Measurements from ENCODE around the gene FNDC3B.

The FNDC3B gene

DNA sequence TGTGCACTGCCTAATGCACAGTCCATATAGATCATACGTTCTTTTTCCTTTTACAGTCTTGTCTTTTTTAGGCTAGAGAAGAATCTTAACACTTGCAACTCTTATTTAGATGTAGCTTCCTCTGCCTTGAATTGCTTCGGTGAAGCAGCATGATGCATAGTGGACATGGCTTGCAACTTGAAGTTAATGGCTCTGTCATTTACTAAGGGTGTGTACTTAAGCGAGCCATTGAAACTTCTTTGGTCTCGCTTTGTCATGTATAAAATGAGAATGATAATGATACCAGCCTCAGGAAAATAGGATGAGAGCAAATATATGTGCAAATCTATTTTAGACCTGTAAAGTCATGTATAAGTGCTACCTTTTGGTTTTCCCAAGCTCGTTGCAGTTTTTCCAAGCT lies 261.5 kb downstream of the FNDC3B start:
- no peak for DNase-seq (ENCODE audit: extremely low read depth in 1 of 2, low read depth in 1 of 2)

DNA sequence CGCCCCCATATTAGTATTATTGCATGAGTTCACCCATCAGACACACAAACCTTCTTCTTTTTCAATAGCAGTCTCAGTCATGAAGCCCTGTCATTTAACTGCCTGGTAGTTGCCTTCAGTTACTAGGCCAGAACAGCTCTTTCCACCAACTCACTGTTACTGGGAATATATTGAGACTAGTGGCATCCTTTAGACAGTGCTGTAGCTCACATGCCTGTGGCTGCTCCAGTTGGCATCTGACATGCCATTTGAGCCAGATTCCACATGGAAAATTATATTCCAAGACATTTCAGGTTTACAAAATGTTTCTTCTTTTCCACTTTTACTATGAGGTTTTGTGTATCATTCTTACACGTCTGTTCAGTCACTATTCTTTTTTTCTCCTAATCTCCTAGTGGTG lies 262.8 kb downstream of the FNDC3B start:
- no peak for DNase-seq (ENCODE audit: extremely low read depth in 1 of 2, low read depth in 1 of 2)

DNA sequence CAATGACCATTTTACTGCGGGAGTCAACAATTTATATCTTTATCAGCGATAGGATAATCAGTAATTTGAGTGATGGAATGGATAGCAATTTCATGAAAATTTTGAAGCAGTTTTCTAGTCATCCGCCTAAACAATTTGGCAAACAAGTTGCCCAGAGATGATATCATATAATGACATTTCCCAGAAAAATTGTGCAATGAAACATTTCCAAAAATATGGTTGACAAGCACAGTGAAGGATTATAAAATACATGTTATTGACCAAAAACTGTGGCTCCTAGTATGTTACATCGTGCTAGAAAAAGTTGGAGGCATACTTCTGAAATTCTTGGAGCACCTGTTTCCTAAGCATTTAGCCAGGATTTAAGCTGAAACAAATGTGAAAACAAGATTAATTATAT lies 263.8 kb downstream of the FNDC3B start:
- no peak for DNase-seq (ENCODE audit: extremely low read depth in 1 of 2, low read depth in 1 of 2)

DNA sequence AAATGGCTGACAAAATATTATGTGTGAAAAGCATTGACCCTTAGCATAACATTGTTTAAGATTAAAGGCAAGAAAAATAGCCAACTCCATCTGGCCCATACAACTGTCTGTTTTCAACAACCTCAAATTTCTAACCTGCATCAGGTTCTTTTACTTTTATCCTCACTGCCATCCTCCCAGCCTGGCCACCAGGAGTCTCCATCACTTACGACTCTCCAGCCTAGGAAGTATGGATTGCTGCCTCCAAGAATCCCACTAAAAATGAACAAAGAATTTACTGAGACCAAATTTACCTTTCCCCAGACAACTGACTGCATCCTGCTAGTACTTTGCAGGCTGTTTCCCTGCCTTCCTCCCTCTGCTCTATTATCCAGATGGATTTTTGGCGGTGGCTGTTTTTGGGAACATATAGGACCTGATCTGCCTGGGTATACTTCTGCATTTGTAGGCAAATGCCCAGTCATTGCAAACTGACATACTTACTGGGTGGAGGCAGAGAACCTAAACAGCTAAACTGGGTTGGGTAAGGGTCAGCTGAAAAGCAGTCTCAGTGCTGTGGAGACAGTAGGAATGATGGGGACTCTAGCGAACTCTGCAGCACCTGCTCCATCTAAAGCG lies 264.7 kb downstream of the FNDC3B start:
- no peak for DNase-seq (ENCODE audit: extremely low read depth in 1 of 2, low read depth in 1 of 2)

DNA sequence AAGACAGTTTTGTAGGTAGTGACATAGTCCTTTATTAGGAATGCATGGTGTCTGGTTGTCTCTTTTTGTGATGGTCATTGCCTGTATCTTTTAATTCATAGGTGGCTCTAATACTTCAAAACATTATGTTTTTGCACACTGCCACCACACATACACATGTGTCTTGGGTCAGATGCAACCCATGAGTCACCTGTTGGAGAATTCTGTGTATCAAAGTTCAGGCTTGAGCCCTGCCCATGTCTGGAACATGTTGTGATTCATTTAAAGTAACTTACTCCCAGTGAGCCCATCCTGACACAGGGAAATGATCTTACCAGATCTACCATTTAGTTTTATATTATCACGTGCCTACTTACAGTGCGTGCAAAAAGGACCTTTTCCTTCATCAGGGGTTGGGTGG lies 266.2 kb downstream of the FNDC3B start:
- DNase-seq (ENCODE audit: extremely low read depth in 1 of 2, low read depth in 1 of 2): no peak

DNA sequence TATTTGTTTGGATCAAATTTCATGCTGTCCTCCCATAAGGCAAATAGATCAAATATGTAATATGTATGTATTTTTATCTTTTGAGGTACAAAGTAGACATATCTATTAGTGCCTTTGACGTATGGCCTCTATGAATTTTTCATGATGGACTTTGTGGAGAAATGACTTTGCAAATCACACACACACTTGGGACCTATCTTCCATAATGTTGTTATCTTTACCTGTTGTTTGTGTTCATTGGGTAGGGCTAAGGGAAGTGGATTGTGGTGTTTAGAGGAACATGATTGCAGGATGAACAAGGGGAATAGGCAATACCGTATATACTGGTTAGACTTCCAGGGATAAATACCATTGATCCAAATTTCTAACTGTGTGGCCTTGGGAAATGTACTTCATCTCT lies 266.6 kb downstream of the FNDC3B start:
- no peak for DNase-seq (ENCODE audit: extremely low read depth in 1 of 2, low read depth in 1 of 2)

DNA sequence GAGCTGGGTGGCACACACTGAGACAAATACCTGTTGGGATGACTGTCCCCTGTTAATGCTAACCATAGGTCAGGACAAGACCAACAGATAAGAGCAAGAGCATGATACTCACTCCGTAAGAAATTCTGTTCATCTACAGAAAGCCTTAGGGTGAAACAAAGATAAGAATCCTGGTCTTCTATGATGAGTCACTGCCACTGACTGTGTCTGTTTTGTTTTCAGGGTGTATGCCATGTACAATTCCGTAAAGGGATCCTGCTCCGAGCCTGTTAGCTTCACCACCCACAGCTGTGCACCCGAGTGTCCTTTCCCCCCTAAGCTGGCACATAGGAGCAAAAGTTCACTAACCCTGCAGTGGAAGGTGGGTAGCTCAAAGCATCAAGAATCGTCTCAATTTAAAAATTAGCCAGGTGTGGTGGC lies 267.8 kb downstream of the FNDC3B start:
- DNase-seq (ENCODE audit: extremely low read depth in 1 of 2, low read depth in 1 of 2): no peak

DNA sequence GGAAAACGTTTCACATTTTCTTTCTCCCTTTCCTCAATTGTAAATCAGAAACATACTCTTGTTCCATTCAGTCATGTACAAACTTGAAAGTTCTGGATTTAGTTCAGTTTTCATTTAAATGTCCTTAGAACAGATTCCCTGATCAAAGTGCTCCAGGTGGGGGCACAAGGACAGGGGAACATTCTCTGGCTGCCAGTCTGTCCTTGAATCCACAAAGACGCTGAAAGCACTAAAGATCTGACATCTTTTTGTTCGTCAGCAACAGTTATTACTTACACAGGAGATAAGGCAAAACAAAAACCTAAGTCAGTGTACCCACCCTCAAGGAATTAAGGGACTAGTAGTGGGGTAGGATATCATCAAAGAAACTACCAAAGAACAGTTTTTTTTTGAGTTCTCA lies 269.7 kb downstream of the FNDC3B start:
- no peak for DNase-seq (ENCODE audit: extremely low read depth in 1 of 2, low read depth in 1 of 2)

DNA sequence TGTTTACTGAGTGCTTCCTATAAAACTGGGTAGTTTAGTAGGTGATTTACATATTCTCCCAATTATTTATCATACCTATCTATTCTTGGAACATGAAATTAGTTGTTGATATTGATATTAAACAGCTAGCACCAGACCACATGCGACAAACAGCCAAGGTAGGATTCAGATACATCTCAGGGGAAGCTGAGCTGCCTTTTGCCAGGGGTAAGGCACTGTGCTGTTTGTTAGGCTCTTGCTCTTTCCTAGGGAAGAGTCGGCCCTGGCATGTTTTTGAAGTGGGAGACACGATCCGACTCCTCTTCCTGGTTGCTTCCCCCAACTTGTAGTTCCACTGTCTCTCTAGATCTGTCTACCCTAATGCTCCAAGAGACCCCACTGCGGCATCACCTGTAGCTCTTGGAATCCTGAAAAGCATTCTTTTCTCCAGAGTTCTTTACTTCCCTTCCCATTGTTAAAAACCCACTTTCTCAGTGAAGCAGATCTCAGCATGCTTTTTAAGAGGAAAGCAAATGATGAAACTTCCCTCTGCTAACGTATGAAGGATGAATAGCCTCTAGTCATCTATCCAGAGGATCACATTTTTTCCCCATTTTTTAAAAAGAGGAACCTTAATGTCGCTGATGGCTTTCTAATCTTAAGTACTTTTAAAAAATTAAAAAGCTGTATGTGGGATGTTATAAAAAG lies 270.5 kb downstream of the FNDC3B start:
- DNase-seq (ENCODE audit: extremely low read depth in 1 of 2, low read depth in 1 of 2): no peak

DNA sequence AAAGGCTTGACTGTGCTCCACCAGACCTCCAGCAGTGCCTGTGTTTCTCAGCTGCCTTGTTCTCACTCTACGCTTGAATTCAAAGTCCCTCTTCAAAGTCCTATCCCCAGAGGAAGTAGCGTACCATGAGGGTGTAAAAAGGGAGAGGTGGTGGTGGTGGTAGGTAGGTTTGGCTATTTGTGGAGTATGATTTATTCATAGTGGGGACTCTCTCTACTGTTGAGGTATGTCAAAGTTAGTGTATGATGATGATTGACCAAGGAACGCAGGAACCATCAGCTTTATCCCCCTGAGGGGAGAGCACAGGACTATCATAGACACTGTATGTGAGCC lies 271.0 kb downstream of the FNDC3B start:
- no peak for DNase-seq (ENCODE audit: extremely low read depth in 1 of 2, low read depth in 1 of 2)

DNA sequence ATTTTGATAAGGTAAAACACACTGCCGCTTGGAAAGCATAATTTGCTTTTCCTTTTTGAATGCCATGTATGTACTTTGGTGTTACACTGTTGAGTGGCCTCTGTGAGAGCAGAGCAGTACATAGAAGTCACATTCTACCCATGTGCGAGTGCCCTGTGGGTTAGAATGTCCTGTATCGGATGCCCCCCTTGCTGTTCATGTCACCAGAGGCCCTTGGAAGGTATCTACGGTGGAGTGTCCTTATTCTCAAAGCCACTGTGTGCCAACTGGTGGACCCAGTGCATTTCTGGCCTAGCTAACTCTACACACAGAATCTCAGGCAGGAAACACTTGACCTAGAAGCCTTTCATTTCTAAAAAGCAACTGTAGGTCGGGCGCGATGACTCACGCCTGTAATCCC lies 271.8 kb downstream of the FNDC3B start:
- no peak for DNase-seq (ENCODE audit: extremely low read depth in 1 of 2, low read depth in 1 of 2)

DNA sequence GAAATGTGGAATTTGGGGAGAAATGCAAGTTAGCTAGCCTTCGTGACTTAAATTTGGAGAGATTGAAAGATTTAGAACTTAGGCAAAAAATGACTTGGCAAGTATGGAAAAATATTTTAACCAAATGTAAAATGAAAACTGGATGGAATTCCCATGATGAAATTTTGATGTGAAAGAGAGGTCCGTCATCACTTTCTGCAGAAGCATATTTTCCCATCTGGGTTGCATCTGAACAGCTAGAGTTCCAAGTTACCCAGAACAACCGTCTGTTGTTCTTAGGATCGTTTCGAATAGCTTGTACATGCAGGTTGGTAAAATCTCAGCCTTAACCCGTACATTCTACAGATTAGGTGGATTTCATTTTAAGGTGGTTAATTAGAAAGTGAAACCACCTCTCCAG lies 272.6 kb downstream of the FNDC3B start:
- no peak for DNase-seq (ENCODE audit: extremely low read depth in 1 of 2, low read depth in 1 of 2)

DNA sequence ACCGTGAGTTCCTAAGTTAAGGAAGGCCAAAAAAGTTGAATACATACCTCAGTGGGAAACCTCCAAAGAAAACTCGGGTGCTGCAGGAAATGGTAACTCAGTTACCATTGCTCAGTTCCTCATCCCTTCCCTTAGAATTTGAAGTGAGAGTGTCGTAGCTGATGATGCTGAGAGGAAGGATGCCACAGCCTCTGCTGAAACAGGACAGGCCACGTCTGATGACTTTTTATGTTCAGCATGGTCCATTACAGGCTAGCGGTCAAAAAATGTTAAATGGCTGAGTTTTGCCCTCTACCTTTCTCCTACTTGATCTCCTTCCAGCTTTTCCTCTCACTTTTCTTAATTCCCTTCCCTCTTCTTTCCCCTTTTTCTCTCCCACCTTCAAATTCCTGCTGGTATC lies 273.3 kb downstream of the FNDC3B start:
- no peak for DNase-seq (ENCODE audit: extremely low read depth in 1 of 2, low read depth in 1 of 2)

DNA sequence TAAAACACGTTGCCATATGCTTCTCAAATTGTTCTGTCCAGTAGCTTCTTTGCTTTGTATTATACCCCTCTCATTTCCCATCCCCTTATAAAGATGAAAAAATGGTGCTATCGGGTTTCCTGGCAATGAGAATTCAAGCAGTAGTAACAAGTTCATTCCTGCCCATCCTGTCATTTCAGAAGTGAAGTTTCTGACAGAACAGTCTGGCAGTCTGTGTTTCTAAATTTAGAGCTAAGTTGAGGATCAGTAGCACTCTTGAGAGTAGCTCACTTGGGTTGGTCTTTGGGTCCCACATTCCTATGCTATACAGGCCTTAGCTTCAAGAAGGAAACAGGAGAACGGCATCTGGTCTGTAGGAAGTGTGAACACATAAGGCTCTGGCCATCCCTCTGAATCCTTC lies 274.3 kb downstream of the FNDC3B start:
- DNase-seq (ENCODE audit: extremely low read depth in 1 of 2, low read depth in 1 of 2): no peak

DNA sequence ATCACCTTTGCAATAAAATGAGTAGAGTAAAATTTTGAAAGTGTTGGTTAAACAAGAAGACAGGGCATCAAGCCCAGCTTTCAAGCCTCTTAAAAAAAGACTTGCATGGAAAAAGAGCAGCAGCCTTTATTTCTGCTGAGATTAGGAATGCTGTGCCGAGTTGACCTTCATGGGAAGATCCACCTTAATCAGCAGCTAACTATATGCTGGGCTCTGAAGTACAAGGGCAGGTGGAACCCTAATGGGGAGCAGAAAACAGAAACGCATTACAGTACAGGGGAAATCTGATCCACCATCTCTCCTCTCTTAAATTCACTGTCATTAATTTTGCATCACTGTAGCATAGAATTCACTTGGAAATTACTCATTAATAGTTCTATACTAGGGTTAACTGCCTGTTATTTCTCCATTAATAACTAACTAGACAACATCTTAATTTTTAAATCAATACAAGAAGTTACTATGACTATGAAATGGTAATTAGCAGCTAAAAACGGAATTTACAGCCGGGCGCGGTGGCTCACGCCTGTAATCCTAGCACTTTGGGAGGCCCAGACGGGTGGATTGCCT lies 275.3 kb downstream of the FNDC3B start:
- DNase-seq (ENCODE audit: extremely low read depth in 1 of 2, low read depth in 1 of 2): no peak

DNA sequence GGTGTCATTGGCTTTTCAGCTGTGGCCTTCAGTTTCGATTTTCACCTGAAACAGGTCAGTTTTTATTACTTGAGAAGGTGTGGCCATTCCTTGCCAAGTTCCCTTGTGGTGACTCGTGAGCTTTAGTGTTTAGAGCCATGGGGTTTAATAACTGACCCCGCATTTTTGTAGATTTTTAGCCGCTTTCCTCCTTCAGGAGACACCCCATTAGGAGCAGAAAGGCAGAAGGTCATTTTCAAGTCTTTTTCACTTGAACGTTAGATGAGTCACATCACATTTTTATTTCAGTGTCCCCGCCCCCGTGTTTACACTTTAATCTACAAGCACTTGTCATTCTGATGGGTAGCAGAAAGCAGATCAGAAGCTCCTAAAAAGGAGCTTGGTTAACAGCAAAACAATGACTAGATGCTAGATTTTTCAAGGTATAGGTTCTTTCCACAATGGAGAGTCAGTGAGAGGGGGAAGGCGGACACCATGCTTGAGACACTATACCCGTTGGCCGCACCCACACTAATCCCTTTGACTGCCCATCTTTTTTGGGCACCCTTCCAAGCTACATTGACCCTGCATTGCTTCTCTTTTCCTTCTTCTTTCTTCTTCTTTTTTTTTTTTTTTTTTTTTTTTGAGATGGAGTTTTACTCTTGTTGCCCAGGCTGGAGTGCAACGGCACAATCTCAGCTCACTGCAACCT lies 276.2 kb downstream of the FNDC3B start:
- DNase-seq (ENCODE audit: extremely low read depth in 1 of 2, low read depth in 1 of 2): no peak

DNA sequence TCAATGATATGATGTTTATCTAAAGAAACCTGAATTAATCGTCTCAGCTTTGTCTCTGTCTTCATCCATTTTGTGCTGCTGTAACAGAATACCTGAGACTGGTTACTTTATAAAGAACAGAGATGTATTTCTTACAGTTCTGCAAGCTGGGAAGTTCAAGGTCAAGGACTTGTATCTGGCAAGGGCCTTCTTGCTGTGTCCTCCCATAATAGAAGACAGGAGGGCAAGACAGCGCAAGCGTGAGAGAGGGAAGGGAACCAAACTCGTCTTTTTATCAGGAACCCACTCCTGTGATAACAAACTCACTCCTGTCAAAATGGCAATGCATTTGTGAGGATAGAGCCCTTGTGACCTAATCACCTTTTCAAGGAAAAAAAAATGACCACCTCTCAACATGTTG lies 277.4 kb downstream of the FNDC3B start:
- no peak for DNase-seq (ENCODE audit: extremely low read depth in 1 of 2, low read depth in 1 of 2)

DNA sequence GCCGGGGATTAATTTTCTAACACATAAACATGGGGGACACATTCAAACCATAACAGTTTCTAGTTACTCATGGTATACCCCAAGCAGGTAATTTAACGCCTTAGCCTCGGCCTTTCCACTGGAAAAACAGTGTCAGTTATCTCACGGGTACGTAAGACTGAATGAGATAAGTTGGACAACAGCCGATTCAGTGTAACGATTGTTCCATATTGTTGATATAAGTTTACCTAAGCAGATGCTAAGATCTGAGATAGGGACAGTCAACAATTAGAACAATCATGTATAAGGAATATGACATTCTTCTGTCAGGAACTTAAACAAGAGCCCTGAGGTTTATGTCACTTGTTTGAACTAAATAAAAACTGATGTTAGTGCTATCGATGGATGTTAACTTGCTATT lies 278.1 kb downstream of the FNDC3B start:
- no peak for DNase-seq (ENCODE audit: extremely low read depth in 1 of 2, low read depth in 1 of 2)

DNA sequence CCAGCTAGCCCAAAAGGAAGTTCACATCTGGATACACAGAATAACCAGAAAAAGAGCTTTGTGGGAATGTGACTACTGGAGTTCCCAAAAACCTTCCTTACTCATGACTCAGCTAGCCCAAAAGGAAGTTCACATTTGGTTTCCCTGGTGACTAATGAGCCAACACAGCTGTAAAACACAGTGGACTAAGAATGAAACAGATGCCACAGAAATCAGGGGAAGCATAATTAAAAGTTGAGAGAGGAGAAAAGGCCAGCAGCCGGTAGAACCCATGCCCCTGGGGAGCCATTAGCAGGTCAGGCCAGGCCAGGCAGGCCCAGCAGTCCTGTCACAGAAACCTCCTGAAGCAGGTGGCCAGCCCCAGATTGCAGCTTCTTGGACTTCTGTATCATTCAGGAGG lies 278.6 kb downstream of the FNDC3B start:
- no peak for DNase-seq (ENCODE audit: extremely low read depth in 1 of 2, low read depth in 1 of 2)

DNA sequence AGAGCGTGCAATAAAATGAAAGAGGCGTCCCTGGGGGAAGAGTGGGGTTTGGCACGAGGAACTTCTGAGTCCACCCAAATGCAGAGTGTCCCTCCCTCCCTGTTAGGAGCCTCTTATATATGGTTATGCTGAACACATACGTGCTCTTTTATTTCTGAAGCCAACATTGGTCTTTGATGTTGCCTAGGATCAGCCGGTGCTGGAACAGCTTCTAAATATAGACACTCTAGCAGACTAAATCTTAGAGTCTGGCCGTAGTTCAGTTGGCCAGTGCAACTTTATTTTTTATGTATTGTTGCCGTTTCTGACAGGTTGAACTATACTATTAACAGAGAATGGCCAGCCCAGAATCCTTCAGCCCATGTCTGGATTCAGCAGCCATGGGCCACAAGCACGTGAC lies 280.2 kb downstream of the FNDC3B start:
- no peak for DNase-seq (ENCODE audit: extremely low read depth in 1 of 2, low read depth in 1 of 2)

DNA sequence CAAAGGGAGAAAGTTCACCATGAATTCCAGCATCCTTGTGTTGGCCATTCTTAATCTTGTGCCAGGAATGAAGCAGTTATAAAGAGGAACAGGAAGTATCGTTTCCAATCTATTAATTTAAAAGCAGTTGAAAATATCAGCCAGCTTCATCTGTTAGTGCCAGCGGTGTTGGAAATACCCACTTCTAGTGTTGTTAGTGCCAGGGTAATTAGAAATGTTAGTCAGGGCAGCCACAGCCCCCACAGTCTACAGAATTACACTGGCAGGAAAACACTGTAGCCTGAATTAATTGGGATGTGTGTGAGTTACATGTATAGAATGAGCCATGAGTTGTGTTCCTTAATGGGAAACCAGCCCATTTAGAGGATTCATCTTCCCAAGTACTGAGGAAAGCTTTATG lies 281.1 kb downstream of the FNDC3B start:
- DNase-seq (ENCODE audit: extremely low read depth in 1 of 2, low read depth in 1 of 2): no peak

DNA sequence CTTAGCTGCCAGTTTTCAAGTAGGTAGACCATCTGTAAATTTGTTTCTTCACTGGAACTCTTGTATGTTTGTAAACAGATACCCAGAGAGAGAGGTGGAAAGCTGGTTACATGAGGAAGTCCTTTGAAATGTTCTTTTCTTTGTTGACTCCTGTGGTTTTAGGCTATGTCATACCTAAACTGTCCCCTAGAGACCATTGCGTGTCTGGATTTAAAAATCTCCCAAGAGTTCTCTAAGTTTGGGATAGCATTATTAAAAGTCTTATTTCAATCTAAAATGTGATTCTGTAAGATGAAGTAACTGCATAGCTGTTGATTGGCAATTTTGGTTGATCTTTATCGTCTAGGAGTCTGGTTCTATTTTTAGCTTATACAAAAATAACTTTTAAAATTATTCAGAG lies 281.7 kb downstream of the FNDC3B start:
- no peak for DNase-seq (ENCODE audit: extremely low read depth in 1 of 2, low read depth in 1 of 2)

All from activated CD8-positive, alpha-beta memory T cell treated with anti-CD3 and anti-CD28 coated beads for 1 hour (primary cell).